GM23248 (cell line): ENCODE data around the gene FYB1.

Source experiments
- EZH2 ChIP-seq: fragments of 200-600 bp; sonication (generic); IDR thresholded peaks from 2 replicates; pipeline ENCODE4 v1.6.1; 2018; ENCODE audit warnings: antibody characterized with exemption, mild to moderate bottlenecking; ENCODE audit not compliant: insufficient read depth, poor library complexity, severe bottlenecking
- EZH2phosphoT487 ChIP-seq: fragments of 200-600 bp; sonication (generic); IDR thresholded peaks from 2 replicates; pipeline ENCODE4 v1.6.1; 2018; ENCODE audit warnings: antibody characterized with exemption, moderate library complexity, mild to moderate bottlenecking, low read depth; ENCODE audit not compliant: insufficient read depth

GRCh38 chr5:39213447-39214207, 5.7 kb downstream of the FYB1 start:
- TF ChIP-seq EZH2: no peak
- no peak for TF ChIP-seq EZH2phosphoT487
